ENCODE measurements around the gene DEPDC1.

- TF ChIP-seq HNF4G (IDR thresholded peaks at IDR 0.05) = no peak
- TF ChIP-seq, protein P1, sequence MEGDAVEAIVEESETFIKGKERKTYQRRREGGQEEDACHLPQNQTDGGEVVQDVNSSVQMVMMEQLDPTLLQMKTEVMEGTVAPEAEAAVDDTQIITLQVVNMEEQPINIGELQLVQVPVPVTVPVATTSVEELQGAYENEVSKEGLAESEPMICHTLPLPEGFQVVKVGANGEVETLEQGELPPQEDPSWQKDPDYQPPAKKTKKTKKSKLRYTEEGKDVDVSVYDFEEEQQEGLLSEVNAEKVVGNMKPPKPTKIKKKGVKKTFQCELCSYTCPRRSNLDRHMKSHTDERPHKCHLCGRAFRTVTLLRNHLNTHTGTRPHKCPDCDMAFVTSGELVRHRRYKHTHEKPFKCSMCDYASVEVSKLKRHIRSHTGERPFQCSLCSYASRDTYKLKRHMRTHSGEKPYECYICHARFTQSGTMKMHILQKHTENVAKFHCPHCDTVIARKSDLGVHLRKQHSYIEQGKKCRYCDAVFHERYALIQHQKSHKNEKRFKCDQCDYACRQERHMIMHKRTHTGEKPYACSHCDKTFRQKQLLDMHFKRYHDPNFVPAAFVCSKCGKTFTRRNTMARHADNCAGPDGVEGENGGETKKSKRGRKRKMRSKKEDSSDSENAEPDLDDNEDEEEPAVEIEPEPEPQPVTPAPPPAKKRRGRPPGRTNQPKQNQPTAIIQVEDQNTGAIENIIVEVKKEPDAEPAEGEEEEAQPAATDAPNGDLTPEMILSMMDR (IDR thresholded peaks at IDR 0.05; ENCODE audit: low read depth, low read length, missing input control) = no peak
- TF ChIP-seq, protein P2, sequence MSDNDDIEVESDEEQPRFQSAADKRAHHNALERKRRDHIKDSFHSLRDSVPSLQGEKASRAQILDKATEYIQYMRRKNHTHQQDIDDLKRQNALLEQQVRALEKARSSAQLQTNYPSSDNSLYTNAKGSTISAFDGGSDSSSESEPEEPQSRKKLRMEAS (IDR thresholded peaks at IDR 0.05) = no peak
- TF ChIP-seq, protein P3, sequence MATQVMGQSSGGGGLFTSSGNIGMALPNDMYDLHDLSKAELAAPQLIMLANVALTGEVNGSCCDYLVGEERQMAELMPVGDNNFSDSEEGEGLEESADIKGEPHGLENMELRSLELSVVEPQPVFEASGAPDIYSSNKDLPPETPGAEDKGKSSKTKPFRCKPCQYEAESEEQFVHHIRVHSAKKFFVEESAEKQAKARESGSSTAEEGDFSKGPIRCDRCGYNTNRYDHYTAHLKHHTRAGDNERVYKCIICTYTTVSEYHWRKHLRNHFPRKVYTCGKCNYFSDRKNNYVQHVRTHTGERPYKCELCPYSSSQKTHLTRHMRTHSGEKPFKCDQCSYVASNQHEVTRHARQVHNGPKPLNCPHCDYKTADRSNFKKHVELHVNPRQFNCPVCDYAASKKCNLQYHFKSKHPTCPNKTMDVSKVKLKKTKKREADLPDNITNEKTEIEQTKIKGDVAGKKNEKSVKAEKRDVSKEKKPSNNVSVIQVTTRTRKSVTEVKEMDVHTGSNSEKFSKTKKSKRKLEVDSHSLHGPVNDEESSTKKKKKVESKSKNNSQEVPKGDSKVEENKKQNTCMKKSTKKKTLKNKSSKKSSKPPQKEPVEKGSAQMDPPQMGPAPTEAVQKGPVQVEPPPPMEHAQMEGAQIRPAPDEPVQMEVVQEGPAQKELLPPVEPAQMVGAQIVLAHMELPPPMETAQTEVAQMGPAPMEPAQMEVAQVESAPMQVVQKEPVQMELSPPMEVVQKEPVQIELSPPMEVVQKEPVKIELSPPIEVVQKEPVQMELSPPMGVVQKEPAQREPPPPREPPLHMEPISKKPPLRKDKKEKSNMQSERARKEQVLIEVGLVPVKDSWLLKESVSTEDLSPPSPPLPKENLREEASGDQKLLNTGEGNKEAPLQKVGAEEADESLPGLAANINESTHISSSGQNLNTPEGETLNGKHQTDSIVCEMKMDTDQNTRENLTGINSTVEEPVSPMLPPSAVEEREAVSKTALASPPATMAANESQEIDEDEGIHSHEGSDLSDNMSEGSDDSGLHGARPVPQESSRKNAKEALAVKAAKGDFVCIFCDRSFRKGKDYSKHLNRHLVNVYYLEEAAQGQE (IDR thresholded peaks at IDR 0.05) = no peak
- TF ChIP-seq TAF1 (conservative IDR thresholded peaks at IDR 0.05) = no peak
- no peak for TF ChIP-seq YY1 (IDR thresholded peaks at IDR 0.05)
- TF ChIP-seq ATF3 (IDR thresholded peaks at IDR 0.05) = no peak
- no peak for TF ChIP-seq JUND (IDR thresholded peaks at IDR 0.05)
- no peak for TF ChIP-seq FOXA1 (IDR thresholded peaks at IDR 0.05)
- no peak for TF ChIP-seq GABPA (IDR thresholded peaks at IDR 0.05 in 1 of 2, conservative IDR thresholded peaks at IDR 0.05 in 1 of 2)
These were observed 35.9 kb downstream of the DEPDC1 start for GRCh38 chr1:68460935-68461334.

Data from liver (tissue), 3 donors.